NCI-H2107 (cell line): Measurements from ENCODE around the gene MEGF6.

Source experiments
- DNase-seq: peaks from one replicate; lab custom pipeline; 2025; lab: John Stamatoyannopoulos, UW

Gene MEGF6

GRCh38 chr1:3504151-3504821, 107.0 kb downstream of the MEGF6 start:
- no peak for DNase-seq

GRCh38 chr1:3503525-3503886, 107.8 kb downstream of the MEGF6 start:
- DNase-seq = no peak

DNA sequence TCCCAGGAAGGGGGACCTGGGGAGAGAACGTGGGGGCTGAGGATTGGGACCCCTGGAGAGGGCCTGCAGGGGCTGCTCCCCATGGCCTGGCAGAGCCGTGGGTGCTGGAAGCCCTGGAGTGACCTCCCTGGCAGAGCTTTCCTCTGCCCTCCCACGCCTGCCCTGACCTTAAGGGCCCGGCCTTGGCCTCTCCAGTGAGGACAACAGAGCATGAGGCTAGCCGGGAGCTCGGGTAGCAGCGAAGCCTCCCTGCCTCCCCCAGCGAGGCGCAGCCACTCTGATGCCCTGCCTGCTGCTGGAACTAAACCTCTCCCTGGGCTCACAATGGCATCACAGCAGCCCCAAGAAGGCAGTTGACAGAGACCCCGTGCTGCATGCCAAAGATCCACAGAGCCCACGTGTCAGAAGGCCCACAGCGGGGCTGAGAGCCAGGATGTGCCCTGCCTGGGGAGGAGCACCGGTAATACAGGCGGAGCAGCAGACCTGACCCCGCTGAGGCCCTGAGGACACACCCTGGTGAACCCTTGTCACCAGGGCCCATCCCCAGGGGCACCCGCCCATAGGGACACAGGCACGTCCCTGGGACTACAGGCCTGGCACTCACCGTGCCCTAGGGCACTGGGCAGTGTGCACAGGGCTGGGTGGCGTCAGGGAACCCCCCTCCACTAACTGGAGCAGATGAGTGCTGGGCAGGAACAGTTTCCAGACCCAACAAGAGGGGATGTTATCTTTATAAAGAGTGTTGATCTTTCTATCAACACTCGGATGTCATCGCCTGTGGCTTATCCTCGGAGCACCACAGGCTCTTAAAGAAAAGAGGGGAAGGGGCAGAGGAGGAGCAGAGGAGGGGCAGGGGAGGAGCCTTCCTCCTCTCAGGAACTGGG, 108.4 kb downstream of the MEGF6 start:
- no peak for DNase-seq

- no peak for DNase-seq
These were observed 109.3 kb downstream of the MEGF6 start for GRCh38 chr1:3501856-3502640.

GRCh38 chr1:3501437-3501836, 109.9 kb downstream of the MEGF6 start:
- no peak for DNase-seq

GRCh38 chr1:3500265-3500835, 111.0 kb downstream of the MEGF6 start:
- no peak for DNase-seq

GRCh38 chr1:3499611-3500010, 111.7 kb downstream of the MEGF6 start:
- DNase-seq = no peak

DNA sequence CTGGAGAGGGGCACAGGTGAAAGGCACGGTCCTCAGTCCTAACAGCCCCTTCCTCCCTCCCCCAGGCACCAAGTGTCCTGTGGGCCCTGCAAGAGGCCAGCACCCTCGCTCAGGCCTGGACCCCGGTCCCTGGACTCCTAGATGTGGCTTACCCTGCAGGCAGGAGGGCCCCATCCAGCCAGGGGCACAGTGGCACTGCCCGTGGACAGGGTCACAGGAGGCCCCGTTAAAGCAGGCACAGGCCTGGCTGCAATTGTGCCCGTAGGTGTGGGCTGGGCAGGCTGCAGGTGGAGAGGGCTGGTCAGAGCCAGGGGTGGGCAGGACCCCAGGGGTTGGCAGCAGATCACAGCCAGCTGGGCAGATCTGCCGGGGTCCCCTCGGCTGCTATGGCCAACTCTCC, 112.3 kb downstream of the MEGF6 start:
- DNase-seq = no peak

GRCh38 chr1:3498246-3498930, 112.9 kb downstream of the MEGF6 start:
- DNase-seq = no peak

GRCh38 chr1:3497521-3497920, 113.8 kb downstream of the MEGF6 start:
- no peak for DNase-seq

- no peak for DNase-seq
These were observed 114.4 kb downstream of the MEGF6 start for GRCh38 chr1:3496916-3497315.

- DNase-seq = no peak
These were observed 115.2 kb downstream of the MEGF6 start for GRCh38 chr1:3495776-3496745.

DNA sequence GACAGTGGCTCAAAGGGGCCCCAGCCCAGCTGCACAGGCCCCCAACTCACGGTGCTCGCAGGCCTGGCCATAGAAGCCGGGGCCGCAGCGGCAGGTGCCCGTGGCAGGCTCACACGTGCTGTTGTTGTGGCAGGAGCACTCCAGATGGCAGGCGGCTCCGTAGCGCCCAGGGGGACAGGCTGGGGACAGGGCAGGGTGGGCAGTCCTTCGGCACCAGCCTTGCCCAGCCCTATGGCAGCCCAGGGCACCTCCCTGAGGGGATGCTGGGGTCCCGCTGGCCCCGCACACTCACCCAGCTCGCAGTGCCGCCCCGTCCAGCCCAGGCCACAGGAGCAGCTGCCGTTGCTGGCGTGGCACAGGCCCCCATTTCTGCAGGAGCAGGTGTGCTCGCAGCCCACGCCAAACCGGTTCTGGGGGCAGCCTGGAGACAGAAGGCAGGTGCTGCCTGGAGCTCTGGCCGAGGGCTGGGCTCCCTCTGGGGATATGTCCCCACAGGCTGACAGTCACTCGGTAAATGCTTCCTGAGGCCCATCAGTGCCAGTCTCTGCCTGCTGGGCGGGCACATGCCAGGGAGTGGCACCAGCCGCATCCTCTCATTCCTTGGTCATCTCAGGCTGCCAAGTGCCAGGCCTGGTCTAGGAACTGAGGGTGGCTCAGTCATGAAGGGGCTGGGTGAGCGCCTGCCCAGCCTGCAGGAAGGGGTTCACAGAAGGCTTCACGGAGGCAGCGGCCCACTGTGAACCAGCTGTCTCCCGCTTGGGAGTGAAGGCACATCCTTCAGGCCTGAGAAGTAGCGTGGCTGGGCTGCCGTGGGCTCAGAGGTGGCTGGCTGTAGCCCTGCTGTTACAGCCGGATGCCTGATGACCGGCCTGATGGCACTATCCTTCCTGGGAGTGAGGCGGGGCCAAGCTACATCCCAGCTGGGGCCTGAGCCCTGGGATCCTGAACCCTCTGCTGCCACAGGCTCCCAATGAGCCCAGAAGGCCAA, 116.7 kb downstream of the MEGF6 start:
- DNase-seq = no peak

- DNase-seq = no peak
These were observed 118.6 kb downstream of the MEGF6 start for GRCh38 chr1:3492545-3493246.

- no peak for DNase-seq
These were observed 119.7 kb downstream of the MEGF6 start for GRCh38 chr1:3491291-3492246.

DNA sequence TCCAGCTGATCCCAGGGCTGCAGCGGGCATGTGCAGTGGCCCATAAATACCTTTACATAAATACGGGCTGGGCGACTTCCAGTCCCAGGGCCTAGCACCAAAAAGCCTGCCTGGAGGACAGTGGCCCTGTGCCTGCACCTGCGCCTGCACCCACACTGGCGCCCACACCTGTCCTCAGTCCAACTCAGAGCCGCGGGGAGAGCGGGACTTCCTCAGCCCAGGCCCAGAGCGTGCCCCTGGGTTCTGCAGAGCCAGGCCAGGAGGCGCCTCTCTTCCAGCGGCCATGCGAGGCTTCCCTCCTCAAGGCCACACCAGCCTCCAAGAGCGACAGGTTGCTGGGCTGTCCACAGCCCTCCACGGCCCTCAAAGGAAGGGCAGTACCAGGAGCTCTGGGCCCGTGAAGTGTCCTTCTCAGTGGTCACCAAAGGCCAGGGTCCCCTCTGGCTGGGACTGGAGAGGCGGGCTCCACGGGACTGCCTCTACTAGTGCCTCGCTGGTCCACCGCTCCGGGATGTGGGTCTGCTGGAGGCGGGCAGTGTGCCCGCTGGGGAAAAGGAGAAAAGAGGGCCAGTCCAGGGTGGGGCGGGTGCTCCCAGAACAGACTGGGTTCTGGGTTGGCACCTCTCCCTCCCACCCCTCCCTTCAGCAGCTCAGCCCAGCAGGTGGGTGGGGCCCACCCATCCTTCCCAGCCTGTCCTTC, 121.1 kb downstream of the MEGF6 start:
- DNase-seq = no peak

GRCh38 chr1:3488432-3488831, 122.9 kb downstream of the MEGF6 start:
- DNase-seq = no peak
